ENCODE data around the gene NRL.

- TF ChIP-seq CTCF (IDR thresholded peaks at IDR 0.05; ENCODE audit: insufficient read depth, low read depth, low read length), result no peak
- TF ChIP-seq EZH2 (IDR thresholded peaks at IDR 0.05; ENCODE audit: insufficient read depth, low read length), result no peak
Measured at GRCh38 chr14:24057271-24057670, 57.5 kb downstream of the NRL start.
